ENCODE measurements around the gene FAM111B.

FAM111B gene

GRCh38 chr11:59152312-59152951, 45.4 kb downstream of the FAM111B start:
- POLR2A ChIA-PET = no interaction called here
- CTCF ChIA-PET = interaction anchor here (1.2 to 1.5 kb wide), 2 partner anchors 10 to 17 kb away, joined by 4 read pairs; partner anchors contain the start of gene FAM111A
- H3K9me3 ChIP-seq (ENCODE audit: control insufficient read depth, insufficient read depth, low read depth, low read length) = no peaks in the 10 kb centered on the region
- peaks cover 0 to 5% of the 10 kb centered on the region in 2 experiments; a peak in 1 of 3 replicates for H3K36me3 ChIP-seq (ENCODE audit: control insufficient read depth in 2 of 2, insufficient read depth in 1 of 2, low read length in 2 of 2)
- no peaks in the 10 kb centered on the region for H3K4me1 ChIP-seq (ENCODE audit: control insufficient read depth, insufficient read depth, low read length)
- TF ChIP-seq YY2 (tag by site-specific recombination; IDR thresholded peaks at IDR 0.05) (no peak), INSM2 (tag by site-specific recombination; IDR thresholded peaks at IDR 0.05) (no peak), ZNF561 (tag by site-specific recombination; IDR thresholded peaks at IDR 0.05; ENCODE audit: borderline replicate concordance) (no peak), ZFP69B (tag by site-specific recombination; IDR thresholded peaks at IDR 0.05) (no peak), RBAK (tag by site-specific recombination; IDR thresholded peaks at IDR 0.05) (no peak), ZNF558 (tag by site-specific recombination; IDR thresholded peaks at IDR 0.05) (no peak), ZNF19 (tag by site-specific recombination; IDR thresholded peaks at IDR 0.05; ENCODE audit: low read depth) (no peak), ZNF398 (tag by site-specific recombination; IDR thresholded peaks at IDR 0.05) (no peak), ZNF555 (tag by site-specific recombination; conservative IDR thresholded peaks at IDR 0.05) (no peak), ZNF416 (tag by site-specific recombination; IDR thresholded peaks at IDR 0.05) (no peak), WT1 (tag by site-specific recombination; IDR thresholded peaks at IDR 0.05) (no peak), ZNF266 (tag by site-specific recombination; IDR thresholded peaks at IDR 0.05; ENCODE audit: low read depth) (no peak), ZNF521 (tag by site-specific recombination; IDR thresholded peaks at IDR 0.05) (no peak), ZNF175 (tag by site-specific recombination; IDR thresholded peaks at IDR 0.05) (no peak)
- TF ChIP-seq, protein P1, sequence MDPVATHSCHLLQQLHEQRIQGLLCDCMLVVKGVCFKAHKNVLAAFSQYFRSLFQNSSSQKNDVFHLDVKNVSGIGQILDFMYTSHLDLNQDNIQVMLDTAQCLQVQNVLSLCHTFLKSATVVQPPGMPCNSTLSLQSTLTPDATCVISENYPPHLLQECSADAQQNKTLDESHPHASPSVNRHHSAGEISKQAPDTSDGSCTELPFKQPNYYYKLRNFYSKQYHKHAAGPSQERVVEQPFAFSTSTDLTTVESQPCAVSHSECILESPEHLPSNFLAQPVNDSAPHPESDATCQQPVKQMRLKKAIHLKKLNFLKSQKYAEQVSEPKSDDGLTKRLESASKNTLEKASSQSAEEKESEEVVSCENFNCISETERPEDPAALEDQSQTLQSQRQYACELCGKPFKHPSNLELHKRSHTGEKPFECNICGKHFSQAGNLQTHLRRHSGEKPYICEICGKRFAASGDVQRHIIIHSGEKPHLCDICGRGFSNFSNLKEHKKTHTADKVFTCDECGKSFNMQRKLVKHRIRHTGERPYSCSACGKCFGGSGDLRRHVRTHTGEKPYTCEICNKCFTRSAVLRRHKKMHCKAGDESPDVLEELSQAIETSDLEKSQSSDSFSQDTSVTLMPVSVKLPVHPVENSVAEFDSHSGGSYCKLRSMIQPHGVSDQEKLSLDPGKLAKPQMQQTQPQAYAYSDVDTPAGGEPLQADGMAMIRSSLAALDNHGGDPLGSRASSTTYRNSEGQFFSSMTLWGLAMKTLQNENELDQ (tag by site-specific recombination; IDR thresholded peaks at IDR 0.05; ENCODE audit: low read depth) = no peak
- TF ChIP-seq, protein P2, sequence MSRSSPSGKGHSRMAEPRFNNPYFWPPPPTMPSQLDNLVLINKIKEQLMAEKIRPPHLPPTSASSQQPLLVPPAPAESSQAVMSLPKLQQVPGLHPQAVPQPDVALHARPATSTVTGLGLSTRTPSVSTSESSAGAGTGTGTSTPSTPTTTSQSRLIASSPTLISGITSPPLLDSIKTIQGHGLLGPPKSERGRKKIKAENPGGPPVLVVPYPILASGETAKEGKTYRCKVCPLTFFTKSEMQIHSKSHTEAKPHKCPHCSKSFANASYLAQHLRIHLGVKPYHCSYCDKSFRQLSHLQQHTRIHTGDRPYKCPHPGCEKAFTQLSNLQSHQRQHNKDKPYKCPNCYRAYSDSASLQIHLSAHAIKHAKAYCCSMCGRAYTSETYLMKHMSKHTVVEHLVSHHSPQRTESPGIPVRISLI (tag by site-specific recombination; IDR thresholded peaks at IDR 0.05) = no peak
- H3K4me3 ChIP-seq (ENCODE audit: low read depth, low read length) = no peak overlapping the region
- no peak overlapping the region for H3K27ac ChIP-seq (ENCODE audit: extremely low read depth, low read depth, low read length)

DNA sequence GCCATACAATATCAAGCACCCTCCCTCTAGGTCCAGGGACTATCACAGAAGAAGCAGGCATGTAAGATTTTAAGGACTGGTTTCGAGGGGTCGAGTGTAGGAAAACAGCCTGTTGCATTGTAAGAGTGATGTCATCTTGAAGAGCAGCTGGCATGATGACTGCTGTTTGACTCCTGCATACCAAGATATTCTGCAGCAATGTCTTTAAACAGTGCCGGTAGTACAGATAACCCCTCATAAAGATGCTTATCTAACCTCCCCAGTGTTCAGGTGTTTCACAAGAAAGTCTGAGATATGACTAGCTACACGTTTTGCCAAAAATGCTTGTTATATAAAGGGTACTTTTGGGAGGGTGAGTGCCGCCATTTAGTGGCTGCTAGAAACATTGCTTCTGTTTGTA, 47.6 kb downstream of the FAM111B start:
- Histone ChIP-seq H3K4me1 (ENCODE audit: control insufficient read depth, insufficient read depth, low read length) (no peaks in the 10 kb centered on the region), H3K9me3 (ENCODE audit: control insufficient read depth, insufficient read depth, low read depth, low read length) (no peaks in the 10 kb centered on the region), H3K27ac (ENCODE audit: extremely low read depth, low read depth, low read length) (no peak overlapping the region), H3K36me3 (ENCODE audit: control insufficient read depth in 2 of 2, insufficient read depth in 1 of 2, low read length in 2 of 2) (peaks cover 0 to 5% of the 10 kb centered on the region in 2 experiments; a peak in 1 of 3 replicates), H3K4me3 (ENCODE audit: low read depth, low read length) (no peak overlapping the region)
- TF ChIP-seq ZNF561 (tag by site-specific recombination; IDR thresholded peaks at IDR 0.05; ENCODE audit: borderline replicate concordance) (no peak), ZNF792 (tag by site-specific recombination; IDR thresholded peaks at IDR 0.05) (no peak), ZNF501 (tag by site-specific recombination; IDR thresholded peaks at IDR 0.05) (no peak), ZNF175 (tag by site-specific recombination; IDR thresholded peaks at IDR 0.05) (no peak), SCRT2 (tag by site-specific recombination; IDR thresholded peaks at IDR 0.05) (peak; percentile 76)
- ChIA-PET CTCF (no interaction called here), POLR2A (no interaction called here)

Measured in HEK293 (cell line).